ENCODE data around the gene RPS25.
"Not testable (repeated sequence)": the region's sequence is repeated elsewhere in the genome, so short reads cannot be mapped to it uniquely, and the experiment has no call there.

The RPS25 gene

GRCh38 chr11:119014209-119014924, 3.8 kb downstream of the RPS25 start:
- no peak for DNase-seq

GRCh38 chr11:119012629-119013170, 5.4 kb downstream of the RPS25 start:
- DNase-seq: no peak

GRCh38 chr11:119011476-119012053, 6.6 kb downstream of the RPS25 start:
- no peak for DNase-seq

GRCh38 chr11:119006656-119007055, 11.5 kb downstream of the RPS25 start:
- no peak for DNase-seq

- DNase-seq: no peak
Measured at GRCh38 chr11:119000906-119001305, 17.2 kb downstream of the RPS25 start.

- no peak for DNase-seq
Measured at GRCh38 chr11:118998822-118999221, 19.3 kb downstream of the RPS25 start.

- peak in 1 of 2 experiments; percentile 6 for DNase-seq
Measured at GRCh38 chr11:118998388-118998717, 19.8 kb downstream of the RPS25 start.

GRCh38 chr11:118997627-118998387, 20.3 kb downstream of the RPS25 start, which contains the start of gene CENATAC:
Gene CENATAC, plus strand, starts transcription at chr11:118998138. Its CDS starts 60 bp downstream, at chr11:118998198.
- DNase-seq: peak; percentile 93 to 94

GRCh38 chr11:118996926-118997626, 21.1 kb downstream of the RPS25 start:
- DNase-seq: peak; percentile 22 to 25

- DNase-seq: not testable (repeated sequence)
Measured at GRCh38 chr11:118991486-118992038, 26.6 kb downstream of the RPS25 start.

- no peak for DNase-seq
Measured at GRCh38 chr11:118988280-118988679, 29.9 kb downstream of the RPS25 start.

GRCh38 chr11:118984825-118985224, 33.3 kb downstream of the RPS25 start:
- DNase-seq: no peak

GRCh38 chr11:118984337-118984736, 33.8 kb downstream of the RPS25 start:
- not testable (repeated sequence) for DNase-seq

- no peak for DNase-seq
Measured at GRCh38 chr11:118980191-118980881, 37.8 kb downstream of the RPS25 start.

- DNase-seq: no peak
Measured at GRCh38 chr11:118979434-118979833, 38.7 kb downstream of the RPS25 start.

- DNase-seq: no peak
Measured at GRCh38 chr11:118975771-118976709, 42.1 kb downstream of the RPS25 start.

GRCh38 chr11:118973985-118974384, 44.2 kb downstream of the RPS25 start:
- DNase-seq: no peak

- no peak for DNase-seq
Measured at GRCh38 chr11:118971646-118972045, 46.5 kb downstream of the RPS25 start, which contains the start of gene FOXR1. Gene FOXR1, plus strand, starts transcription at chr11:118971761. Its CDS starts 171 bp downstream, at chr11:118971932.

- not testable (repeated sequence) for DNase-seq
Measured at GRCh38 chr11:118969508-118969907, 48.6 kb downstream of the RPS25 start.

All from activated CD4-positive, alpha-beta T cell treated with anti-CD3 and anti-CD28 coated beads, Interleukin-2, amount 50 U/mL, for 4 hours (primary cell).